ENCODE data around the gene CARM1. TPM values are rescaled to one million over a fixed set of nuclear protein-coding genes. Genes with fewer than 3 reads are reported as not detected.

Gene CARM1
- total and polyA plus RNA-seq, 2 of the 13 experiments (the other 11 are each of a cell fraction or from before 2014, with no cell fraction given): 27.6 to 55.8 TPM

DNA sequence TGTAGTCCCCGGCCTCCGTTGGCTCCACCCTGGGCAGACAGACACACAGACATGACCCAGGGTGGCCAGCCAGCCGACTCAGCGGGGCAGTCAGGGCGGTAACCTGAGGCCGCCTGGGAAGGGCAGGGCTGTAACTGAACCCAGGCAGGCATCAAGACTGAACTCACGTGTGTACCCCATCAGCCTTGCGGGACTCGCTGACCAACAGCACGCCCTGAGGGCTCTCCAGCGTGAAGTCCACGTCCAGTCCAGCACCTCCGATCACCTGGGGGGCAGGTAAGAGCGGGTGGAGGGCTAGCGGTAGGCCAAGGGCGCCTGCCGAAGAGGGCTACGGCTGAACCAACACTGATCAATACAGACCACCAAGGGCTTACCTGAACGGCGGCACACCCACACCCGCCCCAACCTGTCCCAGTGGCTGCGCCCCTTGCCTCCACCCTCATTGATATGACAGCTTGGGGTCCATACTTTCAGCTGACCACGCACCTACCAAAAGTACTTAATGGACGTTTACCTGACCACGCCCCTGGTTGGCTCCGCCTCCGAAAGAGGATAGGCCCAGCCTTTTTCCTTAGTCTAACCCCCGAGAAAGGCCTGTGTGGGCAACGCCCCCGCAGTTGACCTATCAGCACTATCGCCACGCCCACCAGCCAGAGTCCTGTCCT, 36.1 kb upstream of the CARM1 start (continued):
- peak; percentile 53 for TF ChIP-seq RBM22 (optimal IDR thresholded peaks at IDR 0.05; ENCODE audit: low read length)
- no peak for TF ChIP-seq NFKB2 (CRISPR knock-in tag; IDR thresholded peaks at IDR 0.05; ENCODE audit: borderline replicate concordance)
- no peak for TF ChIP-seq TGIF2 (CRISPR knock-in tag; IDR thresholded peaks at IDR 0.05)
- no peak for TF ChIP-seq SRY (CRISPR knock-in tag; IDR thresholded peaks at IDR 0.05)
- TF ChIP-seq, protein P1, sequence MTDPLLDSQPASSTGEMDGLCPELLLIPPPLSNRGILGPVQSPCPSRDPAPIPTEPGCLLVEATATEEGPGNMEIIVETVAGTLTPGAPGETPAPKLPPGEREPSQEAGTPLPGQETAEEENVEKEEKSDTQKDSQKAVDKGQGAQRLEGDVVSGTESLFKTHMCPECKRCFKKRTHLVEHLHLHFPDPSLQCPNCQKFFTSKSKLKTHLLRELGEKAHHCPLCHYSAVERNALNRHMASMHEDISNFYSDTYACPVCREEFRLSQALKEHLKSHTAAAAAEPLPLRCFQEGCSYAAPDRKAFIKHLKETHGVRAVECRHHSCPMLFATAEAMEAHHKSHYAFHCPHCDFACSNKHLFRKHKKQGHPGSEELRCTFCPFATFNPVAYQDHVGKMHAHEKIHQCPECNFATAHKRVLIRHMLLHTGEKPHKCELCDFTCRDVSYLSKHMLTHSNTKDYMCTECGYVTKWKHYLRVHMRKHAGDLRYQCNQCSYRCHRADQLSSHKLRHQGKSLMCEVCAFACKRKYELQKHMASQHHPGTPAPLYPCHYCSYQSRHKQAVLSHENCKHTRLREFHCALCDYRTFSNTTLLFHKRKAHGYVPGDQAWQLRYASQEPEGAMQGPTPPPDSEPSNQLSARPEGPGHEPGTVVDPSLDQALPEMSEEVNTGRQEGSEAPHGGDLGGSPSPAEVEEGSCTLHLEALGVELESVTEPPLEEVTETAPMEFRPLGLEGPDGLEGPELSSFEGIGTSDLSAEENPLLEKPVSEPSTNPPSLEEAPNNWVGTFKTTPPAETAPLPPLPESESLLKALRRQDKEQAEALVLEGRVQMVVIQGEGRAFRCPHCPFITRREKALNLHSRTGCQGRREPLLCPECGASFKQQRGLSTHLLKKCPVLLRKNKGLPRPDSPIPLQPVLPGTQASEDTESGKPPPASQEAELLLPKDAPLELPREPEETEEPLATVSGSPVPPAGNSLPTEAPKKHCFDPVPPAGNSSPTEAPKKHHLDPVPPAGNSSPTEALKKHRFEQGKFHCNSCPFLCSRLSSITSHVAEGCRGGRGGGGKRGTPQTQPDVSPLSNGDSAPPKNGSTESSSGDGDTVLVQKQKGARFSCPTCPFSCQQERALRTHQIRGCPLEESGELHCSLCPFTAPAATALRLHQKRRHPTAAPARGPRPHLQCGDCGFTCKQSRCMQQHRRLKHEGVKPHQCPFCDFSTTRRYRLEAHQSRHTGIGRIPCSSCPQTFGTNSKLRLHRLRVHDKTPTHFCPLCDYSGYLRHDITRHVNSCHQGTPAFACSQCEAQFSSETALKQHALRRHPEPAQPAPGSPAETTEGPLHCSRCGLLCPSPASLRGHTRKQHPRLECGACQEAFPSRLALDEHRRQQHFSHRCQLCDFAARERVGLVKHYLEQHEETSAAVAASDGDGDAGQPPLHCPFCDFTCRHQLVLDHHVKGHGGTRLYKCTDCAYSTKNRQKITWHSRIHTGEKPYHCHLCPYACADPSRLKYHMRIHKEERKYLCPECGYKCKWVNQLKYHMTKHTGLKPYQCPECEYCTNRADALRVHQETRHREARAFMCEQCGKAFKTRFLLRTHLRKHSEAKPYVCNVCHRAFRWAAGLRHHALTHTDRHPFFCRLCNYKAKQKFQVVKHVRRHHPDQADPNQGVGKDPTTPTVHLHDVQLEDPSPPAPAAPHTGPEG (CRISPR knock-in tag; IDR thresholded peaks at IDR 0.05): no peak
- no peak for TF ChIP-seq ZFP90 (CRISPR knock-in tag; IDR thresholded peaks at IDR 0.05; ENCODE audit: borderline replicate concordance)
- TF ChIP-seq, protein P2, sequence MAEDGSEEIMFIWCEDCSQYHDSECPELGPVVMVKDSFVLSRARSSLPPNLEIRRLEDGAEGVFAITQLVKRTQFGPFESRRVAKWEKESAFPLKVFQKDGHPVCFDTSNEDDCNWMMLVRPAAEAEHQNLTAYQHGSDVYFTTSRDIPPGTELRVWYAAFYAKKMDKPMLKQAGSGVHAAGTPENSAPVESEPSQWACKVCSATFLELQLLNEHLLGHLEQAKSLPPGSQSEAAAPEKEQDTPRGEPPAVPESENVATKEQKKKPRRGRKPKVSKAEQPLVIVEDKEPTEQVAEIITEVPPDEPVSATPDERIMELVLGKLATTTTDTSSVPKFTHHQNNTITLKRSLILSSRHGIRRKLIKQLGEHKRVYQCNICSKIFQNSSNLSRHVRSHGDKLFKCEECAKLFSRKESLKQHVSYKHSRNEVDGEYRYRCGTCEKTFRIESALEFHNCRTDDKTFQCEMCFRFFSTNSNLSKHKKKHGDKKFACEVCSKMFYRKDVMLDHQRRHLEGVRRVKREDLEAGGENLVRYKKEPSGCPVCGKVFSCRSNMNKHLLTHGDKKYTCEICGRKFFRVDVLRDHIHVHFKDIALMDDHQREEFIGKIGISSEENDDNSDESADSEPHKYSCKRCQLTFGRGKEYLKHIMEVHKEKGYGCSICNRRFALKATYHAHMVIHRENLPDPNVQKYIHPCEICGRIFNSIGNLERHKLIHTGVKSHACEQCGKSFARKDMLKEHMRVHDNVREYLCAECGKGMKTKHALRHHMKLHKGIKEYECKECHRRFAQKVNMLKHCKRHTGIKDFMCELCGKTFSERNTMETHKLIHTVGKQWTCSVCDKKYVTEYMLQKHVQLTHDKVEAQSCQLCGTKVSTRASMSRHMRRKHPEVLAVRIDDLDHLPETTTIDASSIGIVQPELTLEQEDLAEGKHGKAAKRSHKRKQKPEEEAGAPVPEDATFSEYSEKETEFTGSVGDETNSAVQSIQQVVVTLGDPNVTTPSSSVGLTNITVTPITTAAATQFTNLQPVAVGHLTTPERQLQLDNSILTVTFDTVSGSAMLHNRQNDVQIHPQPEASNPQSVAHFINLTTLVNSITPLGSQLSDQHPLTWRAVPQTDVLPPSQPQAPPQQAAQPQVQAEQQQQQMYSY (CRISPR knock-in tag; IDR thresholded peaks at IDR 0.05): no peak
- TF ChIP-seq, protein P3, sequence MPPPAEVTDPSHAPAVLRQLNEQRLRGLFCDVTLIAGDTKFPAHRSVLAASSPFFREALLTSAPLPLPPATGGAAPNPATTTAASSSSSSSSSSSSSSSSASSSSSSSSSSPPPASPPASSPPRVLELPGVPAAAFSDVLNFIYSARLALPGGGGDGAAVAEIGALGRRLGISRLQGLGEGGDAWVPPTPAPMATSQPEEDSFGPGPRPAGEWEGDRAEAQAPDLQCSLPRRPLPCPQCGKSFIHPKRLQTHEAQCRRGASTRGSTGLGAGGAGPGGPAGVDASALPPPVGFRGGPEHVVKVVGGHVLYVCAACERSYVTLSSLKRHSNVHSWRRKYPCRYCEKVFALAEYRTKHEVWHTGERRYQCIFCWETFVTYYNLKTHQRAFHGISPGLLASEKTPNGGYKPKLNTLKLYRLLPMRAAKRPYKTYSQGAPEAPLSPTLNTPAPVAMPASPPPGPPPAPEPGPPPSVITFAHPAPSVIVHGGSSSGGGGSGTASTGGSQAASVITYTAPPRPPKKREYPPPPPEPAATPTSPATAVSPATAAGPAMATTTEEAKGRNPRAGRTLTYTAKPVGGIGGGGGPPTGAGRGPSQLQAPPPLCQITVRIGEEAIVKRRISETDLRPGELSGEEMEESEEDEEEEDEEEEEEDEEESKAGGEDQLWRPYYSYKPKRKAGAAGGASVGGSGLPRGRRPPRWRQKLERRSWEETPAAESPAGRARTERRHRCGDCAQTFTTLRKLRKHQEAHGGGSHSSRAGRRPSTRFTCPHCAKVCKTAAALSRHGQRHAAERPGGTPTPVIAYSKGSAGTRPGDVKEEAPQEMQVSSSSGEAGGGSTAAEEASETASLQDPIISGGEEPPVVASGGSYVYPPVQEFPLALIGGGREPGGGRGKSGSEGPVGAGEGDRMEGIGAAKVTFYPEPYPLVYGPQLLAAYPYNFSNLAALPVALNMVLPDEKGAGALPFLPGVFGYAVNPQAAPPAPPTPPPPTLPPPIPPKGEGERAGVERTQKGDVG (CRISPR knock-in tag; IDR thresholded peaks at IDR 0.05; ENCODE audit: borderline replicate concordance): no peak; the same call in 1 of the 2 replicates
- TF ChIP-seq, protein P4, sequence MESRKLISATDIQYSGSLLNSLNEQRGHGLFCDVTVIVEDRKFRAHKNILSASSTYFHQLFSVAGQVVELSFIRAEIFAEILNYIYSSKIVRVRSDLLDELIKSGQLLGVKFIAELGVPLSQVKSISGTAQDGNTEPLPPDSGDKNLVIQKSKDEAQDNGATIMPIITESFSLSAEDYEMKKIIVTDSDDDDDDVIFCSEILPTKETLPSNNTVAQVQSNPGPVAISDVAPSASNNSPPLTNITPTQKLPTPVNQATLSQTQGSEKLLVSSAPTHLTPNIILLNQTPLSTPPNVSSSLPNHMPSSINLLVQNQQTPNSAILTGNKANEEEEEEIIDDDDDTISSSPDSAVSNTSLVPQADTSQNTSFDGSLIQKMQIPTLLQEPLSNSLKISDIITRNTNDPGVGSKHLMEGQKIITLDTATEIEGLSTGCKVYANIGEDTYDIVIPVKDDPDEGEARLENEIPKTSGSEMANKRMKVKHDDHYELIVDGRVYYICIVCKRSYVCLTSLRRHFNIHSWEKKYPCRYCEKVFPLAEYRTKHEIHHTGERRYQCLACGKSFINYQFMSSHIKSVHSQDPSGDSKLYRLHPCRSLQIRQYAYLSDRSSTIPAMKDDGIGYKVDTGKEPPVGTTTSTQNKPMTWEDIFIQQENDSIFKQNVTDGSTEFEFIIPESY (CRISPR knock-in tag; IDR thresholded peaks at IDR 0.05): peak; percentile 33; the same call in 1 of the 2 replicates
- TF ChIP-seq, protein P5, sequence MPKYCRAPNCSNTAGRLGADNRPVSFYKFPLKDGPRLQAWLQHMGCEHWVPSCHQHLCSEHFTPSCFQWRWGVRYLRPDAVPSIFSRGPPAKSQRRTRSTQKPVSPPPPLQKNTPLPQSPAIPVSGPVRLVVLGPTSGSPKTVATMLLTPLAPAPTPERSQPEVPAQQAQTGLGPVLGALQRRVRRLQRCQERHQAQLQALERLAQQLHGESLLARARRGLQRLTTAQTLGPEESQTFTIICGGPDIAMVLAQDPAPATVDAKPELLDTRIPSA (CRISPR knock-in tag; IDR thresholded peaks at IDR 0.05; ENCODE audit: borderline replicate concordance): no peak
- TF ChIP-seq, protein P6, sequence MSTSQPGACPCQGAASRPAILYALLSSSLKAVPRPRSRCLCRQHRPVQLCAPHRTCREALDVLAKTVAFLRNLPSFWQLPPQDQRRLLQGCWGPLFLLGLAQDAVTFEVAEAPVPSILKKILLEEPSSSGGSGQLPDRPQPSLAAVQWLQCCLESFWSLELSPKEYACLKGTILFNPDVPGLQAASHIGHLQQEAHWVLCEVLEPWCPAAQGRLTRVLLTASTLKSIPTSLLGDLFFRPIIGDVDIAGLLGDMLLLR (CRISPR knock-in tag; IDR thresholded peaks at IDR 0.05): 0 out of 2 replicates have a peak, but pooled peaks have one; percentile 27
